Endothelial cell of umbilical vein (primary cell): ENCODE measurements around the gene MRAS.
"Not testable (repeated sequence)": the region's sequence is repeated elsewhere in the genome, so short reads cannot be mapped to it uniquely, and the experiment has no call there.

Source experiments
- EZH2 ChIP-seq: IDR thresholded peaks from 2 replicates; pipeline ENCODE4 v1.6.1; 2012; ENCODE audit warnings: borderline replicate concordance, low read depth, mild to moderate bottlenecking, moderate library complexity, low read length, inconsistent platforms; ENCODE audit not compliant: severe bottlenecking
- GATA2 ChIP-seq: IDR thresholded peaks from 2 replicates; pipeline ENCODE4 v1.7.0; 2011; ENCODE audit warnings: low read depth, mild to moderate bottlenecking, moderate library complexity, mixed read lengths, low read length; ENCODE audit not compliant: insufficient read length, insufficient read depth
- JUN ChIP-seq: IDR thresholded peaks from 2 replicates; pipeline ENCODE4 v1.6.1; 2011; ENCODE audit warnings: borderline replicate concordance, low read depth; ENCODE audit not compliant: insufficient read length, insufficient read depth
- MYC ChIP-seq: IDR thresholded peaks from one replicate; pipeline ENCODE4 v1.6.1; 2011; ENCODE audit warnings: mild to moderate bottlenecking, low read depth, low read length
- POLR2A ChIP-seq: IDR thresholded peaks from 2 replicates; pipeline ENCODE4 v1.6.1; 2012; ENCODE audit warnings: low read depth, mild to moderate bottlenecking, control low read depth, low read length
- POLR2AphosphoS5 ChIP-seq: IDR thresholded peaks from 2 replicates; pipeline ENCODE4 v1.6.1; 2012; ENCODE audit warnings: low read depth, mild to moderate bottlenecking, control low read depth, low read length, moderate library complexity; ENCODE audit not compliant: insufficient read depth
- TF ChIP-seq, protein P1 (sequence below), 2 donors: IDR thresholded peaks; 1 replicate in 1 of 2; 2 replicates in 1 of 2; pipeline ENCODE4 v1.5.1; 2011; ENCODE audit warnings: low read length in 2 of 2, mild to moderate bottlenecking in 2 of 2, moderate library complexity in 2 of 2, control low read depth in 1 of 2, inconsistent platforms in 1 of 2, low read depth in 1 of 2; ENCODE audit not compliant: insufficient read depth in 1 of 2; ENCODE audit errors: extremely low read depth in 1 of 2
- TF ChIP-seq, protein P2 (sequence below): IDR thresholded peaks from 2 replicates; pipeline ENCODE4 v1.6.1; 2011; ENCODE audit not compliant: insufficient read depth, insufficient read length

DNA sequence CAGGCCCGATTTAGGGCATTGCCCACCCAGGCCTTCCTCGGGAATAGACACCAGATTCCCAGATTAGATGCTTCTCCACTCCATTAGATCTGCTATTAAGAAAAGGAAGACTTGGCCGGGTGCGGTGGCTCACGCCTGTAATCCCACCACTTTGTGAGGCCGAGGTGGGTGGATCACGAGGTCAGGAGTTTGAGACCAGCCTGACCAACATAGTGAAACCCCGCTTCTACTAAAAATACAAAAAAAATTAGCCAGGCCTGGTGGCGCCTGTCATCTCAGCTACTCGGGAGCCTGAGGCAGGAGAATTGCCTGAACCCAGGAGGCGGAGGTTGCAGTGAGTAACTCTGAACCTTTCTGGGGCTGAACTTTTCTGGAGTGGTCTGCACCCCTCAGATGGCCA lies 28.8 kb downstream of the MRAS start:
- TF ChIP-seq, protein P1, sequence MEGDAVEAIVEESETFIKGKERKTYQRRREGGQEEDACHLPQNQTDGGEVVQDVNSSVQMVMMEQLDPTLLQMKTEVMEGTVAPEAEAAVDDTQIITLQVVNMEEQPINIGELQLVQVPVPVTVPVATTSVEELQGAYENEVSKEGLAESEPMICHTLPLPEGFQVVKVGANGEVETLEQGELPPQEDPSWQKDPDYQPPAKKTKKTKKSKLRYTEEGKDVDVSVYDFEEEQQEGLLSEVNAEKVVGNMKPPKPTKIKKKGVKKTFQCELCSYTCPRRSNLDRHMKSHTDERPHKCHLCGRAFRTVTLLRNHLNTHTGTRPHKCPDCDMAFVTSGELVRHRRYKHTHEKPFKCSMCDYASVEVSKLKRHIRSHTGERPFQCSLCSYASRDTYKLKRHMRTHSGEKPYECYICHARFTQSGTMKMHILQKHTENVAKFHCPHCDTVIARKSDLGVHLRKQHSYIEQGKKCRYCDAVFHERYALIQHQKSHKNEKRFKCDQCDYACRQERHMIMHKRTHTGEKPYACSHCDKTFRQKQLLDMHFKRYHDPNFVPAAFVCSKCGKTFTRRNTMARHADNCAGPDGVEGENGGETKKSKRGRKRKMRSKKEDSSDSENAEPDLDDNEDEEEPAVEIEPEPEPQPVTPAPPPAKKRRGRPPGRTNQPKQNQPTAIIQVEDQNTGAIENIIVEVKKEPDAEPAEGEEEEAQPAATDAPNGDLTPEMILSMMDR (IDR thresholded peaks at IDR 0.05; ENCODE audit: extremely low read depth in 1 of 2, insufficient read depth in 1 of 2, low read depth in 1 of 2, low read length in 2 of 2), result not testable (repeated sequence)
- TF ChIP-seq GATA2, EZH2, POLR2A, MYC, JUN, POLR2AphosphoS5: not testable (repeated sequence)
- TF ChIP-seq, protein P2, sequence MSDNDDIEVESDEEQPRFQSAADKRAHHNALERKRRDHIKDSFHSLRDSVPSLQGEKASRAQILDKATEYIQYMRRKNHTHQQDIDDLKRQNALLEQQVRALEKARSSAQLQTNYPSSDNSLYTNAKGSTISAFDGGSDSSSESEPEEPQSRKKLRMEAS, result not testable (repeated sequence)
